HG02610 (cell line): ENCODE measurements around the gene PUM1.
"Not testable (repeated sequence)": the region's sequence is repeated elsewhere in the genome, so short reads cannot be mapped to it uniquely, and the experiment has no call there.

Source experiments
- ATAC-seq: cut with Tn5 transposase; IDR thresholded peaks from one replicate; pipeline ENCODE4 v1.9.1; 2021; ENCODE audit warnings: mild to moderate bottlenecking, moderate library complexity; ENCODE audit not compliant: unreplicated experiment

PUM1 gene

GRCh38 chr1:31063631-31064030, 1.9 kb downstream of the PUM1 start:
- no peak for ATAC-seq

DNA sequence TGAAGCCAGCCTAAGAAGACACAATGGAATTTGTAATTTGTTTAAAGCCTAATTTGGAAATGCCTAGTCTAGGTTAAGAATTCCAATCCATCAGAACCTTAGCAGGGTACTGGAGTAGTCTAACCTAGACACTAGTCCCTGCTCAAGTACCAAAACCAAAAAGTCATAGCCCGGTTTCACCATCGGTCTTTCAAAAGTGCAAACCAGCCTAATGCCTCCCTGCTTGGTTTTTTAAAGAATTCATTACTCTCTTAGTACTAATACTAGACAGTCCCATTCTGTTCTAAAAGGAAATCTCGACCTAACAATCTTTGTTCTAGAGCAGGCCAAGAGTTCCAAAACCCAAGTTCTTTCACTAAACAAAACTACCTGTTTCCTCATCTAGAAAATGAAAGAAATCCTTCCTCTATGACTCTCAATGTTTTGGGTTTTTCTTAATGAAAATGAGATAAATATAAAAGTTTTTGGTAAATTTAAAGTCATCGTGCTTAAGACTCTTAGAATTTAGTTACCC, 2.6 kb downstream of the PUM1 start:
- ATAC-seq, result no peak

- not testable (repeated sequence) for ATAC-seq
Measured at GRCh38 chr1:31062162-31062866, 3.2 kb downstream of the PUM1 start.

GRCh38 chr1:31058012-31058411, 7.5 kb downstream of the PUM1 start:
- no peak for ATAC-seq

GRCh38 chr1:31055953-31056352, 9.6 kb downstream of the PUM1 start:
- ATAC-seq, result no peak

- ATAC-seq, result no peak
Measured at GRCh38 chr1:31055501-31055900, 10.0 kb downstream of the PUM1 start.

GRCh38 chr1:31054958-31055481, 10.5 kb downstream of the PUM1 start:
- ATAC-seq, result no peak

- ATAC-seq, result no peak
Measured at GRCh38 chr1:31054349-31054748, 11.2 kb downstream of the PUM1 start.

DNA sequence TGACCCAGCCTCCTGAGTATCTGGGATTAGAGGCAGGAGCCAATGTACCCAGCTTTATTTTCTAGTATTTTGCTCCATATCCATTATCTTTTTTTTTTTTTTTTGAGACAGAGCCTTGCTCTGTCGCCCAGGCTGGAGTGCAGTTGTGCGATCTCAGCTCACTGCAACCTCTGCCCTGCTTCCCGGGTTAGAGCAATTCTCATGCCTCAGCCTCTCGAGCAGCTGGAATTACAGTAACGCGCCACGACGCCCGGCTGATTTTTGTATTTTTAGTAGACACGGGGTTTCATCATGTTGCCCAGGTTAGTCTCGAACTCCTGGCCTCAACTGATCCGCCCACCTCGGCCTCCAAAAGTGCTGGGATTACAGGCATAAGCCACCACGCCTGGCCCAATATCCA, 12.9 kb downstream of the PUM1 start:
- ATAC-seq, result not testable (repeated sequence)

GRCh38 chr1:31051611-31052010, 13.9 kb downstream of the PUM1 start:
- ATAC-seq, result no peak

DNA sequence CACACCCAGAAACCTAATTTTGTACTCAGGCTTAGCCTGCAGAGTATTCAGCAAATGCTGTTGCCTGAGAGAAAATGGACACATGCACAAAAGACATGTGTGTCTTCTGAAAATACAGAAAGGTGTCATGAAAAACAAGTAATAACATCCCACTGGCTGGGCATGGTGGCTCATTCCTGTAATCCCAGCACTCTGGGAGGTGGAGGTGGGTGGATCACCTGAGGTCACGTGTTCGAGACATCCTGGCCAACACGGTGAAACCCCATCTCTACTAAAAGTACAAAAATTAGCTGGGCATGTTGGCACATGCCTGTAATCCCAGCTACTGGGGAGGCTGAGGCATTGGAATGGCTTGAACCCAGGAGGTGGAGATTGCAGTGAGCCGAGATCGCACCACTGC, 18.0 kb downstream of the PUM1 start:
- ATAC-seq, result not testable (repeated sequence)

DNA sequence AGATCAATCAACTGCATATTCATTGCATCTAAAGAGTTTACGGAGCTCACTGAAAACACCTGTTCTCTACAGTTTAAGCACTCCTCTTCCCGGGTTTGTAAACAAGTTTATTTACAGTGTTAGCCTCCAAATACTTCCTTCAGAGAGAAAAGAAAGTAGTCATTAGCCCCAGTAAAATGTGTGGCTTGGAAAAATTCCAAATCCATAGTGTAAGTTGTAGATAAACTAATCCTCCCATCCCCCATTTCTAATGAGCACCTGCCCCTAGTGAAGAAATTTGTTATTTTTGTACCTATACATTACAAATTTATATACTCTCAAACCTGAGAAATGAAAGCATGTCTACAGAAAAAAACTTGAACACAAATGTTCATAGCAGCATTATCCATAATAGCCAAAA, 21.9 kb downstream of the PUM1 start:
- ATAC-seq, result no peak

- no peak for ATAC-seq
Measured at GRCh38 chr1:31042656-31043055, 22.9 kb downstream of the PUM1 start.

- ATAC-seq, result no peak
Measured at GRCh38 chr1:31041529-31041928, 24.0 kb downstream of the PUM1 start.

GRCh38 chr1:31040038-31040437, 25.5 kb downstream of the PUM1 start:
- ATAC-seq, result no peak

GRCh38 chr1:31038935-31039334, 26.6 kb downstream of the PUM1 start:
- not testable (repeated sequence) for ATAC-seq

DNA sequence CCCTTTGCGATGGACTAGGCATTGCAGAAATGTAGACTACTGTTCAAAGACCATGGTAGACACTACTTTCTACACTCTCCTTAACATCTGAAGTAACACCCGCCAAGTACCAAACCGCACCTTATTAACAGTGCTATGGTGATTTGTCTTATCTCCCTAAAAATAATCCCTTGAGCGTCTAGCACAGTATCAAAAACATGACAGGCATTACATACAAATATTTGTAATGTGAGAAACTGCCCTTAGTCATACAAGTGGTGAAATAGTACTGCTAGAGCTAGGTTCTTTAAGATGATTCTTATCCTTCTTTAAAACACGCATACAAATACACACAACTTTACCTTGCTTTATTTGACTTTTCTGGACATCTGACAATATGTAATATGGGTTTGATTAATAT, 27.2 kb downstream of the PUM1 start:
- no peak for ATAC-seq

- ATAC-seq, result no peak
Measured at GRCh38 chr1:31036749-31037500, 28.6 kb downstream of the PUM1 start.

DNA sequence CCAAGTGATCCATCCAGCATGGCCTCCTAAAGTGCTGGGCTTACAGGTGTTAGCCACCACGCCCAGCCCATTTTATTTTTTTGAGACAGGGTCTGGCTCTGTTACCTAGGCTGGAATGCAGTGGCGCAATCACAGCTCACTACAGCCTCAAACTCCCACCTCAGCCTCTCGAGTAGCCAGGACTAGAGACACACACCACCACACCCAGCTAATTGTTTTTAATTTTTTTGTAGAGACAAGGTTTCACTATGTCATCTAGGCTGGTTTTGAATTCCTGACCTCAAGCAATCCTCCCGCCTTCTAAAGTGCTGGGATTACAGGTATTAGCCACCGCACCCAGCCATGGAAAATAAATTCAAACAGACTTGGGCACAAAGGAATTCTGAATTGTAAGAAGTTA, 31.9 kb downstream of the PUM1 start:
- ATAC-seq, result no peak

DNA sequence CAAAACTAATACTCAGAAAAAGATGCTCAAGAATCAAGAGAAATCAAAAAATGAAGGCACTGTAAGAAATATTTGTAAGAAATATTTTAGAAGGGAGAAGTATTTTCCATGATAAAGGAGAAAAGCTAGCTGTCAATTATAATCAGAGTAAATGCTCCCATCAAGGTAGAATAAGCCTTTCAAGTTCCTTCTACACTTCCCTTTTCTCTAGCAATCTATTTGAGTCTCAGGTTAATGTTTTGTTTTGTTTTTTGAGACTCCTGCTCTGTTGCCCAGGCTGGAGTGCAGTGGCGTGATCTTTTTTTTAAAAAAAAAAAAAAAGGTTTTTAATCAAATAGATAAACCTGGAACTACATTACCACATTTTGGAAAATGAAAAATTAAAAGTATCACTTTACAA, 33.3 kb downstream of the PUM1 start:
- ATAC-seq, result no peak

DNA sequence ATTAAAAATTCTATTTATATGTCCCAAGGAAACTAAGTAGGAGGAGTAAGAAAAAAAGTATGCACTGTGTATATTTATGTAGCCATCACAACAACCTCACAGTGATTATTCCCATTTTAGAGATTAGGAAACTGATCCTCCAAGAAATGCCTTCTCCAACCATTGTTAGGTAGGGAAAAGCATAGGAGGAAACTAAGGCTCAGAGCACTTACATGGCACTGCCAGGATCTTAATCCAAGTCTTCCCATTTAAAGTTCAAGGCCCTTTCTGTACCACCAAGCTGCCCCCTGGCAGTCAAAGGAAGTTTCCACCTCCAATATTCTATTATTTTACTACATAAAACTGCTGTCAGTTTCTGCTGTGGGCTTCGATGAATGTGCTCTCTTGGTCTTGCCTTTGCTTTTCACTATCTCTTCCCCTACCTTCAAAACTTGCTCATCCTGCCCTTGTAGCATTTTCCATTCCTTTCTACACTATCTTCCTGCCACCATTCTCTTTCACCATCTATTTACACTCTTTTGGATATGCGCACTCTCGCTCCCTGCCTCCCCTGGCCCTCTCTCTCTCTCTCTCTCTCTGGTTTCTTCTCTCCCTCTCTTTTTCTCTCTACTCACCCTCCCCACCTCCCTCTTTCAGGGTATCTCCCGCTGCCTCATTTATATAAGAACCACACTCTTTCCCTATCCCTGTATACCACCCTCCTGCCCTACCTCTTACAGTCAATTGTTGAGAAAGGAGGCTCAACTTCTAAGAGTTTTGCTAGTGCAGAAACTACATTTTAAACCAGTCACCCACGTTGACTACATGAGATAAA, 34.0 kb downstream of the PUM1 start:
- ATAC-seq, result no peak
